Spinal cord (tissue), 10 donors: ENCODE measurements around the gene BCKDK. TPM values are rescaled to one million over a fixed set of nuclear protein-coding genes. Genes with fewer than 3 reads are reported as not detected.
A peak's percentile ranks its signal among the peaks of the same experiment; 100 is the strongest.

Source experiments
- DNase-seq, 6 donors: peaks; one replicate each; pipeline versions ENCODE4 v3.0.0 to v3.0.0-alpha.2; 2013 to 2015; ENCODE audit warnings: low spot score in 6 of 6, low read depth in 4 of 6
- H3K27ac ChIP-seq: one replicate; pipeline ENCODE4 v1.5.1; 2013; ENCODE audit warnings: low read depth, low read length, control low read depth
- H3K27me3 ChIP-seq: one replicate; pipeline ENCODE4 v1.6.1; 2013; ENCODE audit warnings: low read length; ENCODE audit not compliant: control insufficient read depth, insufficient read depth
- H3K36me3 ChIP-seq: one replicate; pipeline ENCODE4 v1.6.1; 2013; ENCODE audit warnings: low read length; ENCODE audit not compliant: control insufficient read depth, insufficient read depth
- H3K4me1 ChIP-seq: one replicate; pipeline ENCODE4 v1.6.1; 2013; ENCODE audit warnings: low read length; ENCODE audit not compliant: control insufficient read depth, insufficient read depth
- H3K4me3 ChIP-seq: one replicate; pipeline ENCODE4 v1.5.1; 2013; ENCODE audit warnings: low read depth, low read length, control low read depth
- H3K9me3 ChIP-seq: one replicate; pipeline ENCODE4 v1.6.1; 2013; ENCODE audit warnings: low read length; ENCODE audit not compliant: control insufficient read depth, insufficient read depth
- WGBS: methylation state at CpG from one replicate; pipeline ENCODE4 v1.1.5; 2013; ENCODE audit warnings: missing lambda C conversion rate; ENCODE audit not compliant: insufficient coverage; 5-methylcytosine and 5-hydroxymethylcytosine counted together
- polyA plus RNA-seq, 2 donors: library from polyadenylated mRNA; unstranded; fragments of 120-200 nt; gene quantifications; one replicate each; pipeline ENCODE4 v1.2.1, GENCODE V29; 2013; ENCODE audit not compliant: insufficient read length in 2 of 2
- total RNA-seq, 2 donors: library from RNA; depleted of rRNA in 1 of 2; stranded (reverse); fragments of 120-200 nt in 1 of 2; fragments of >200 nt in 1 of 2; gene quantifications; one replicate each; pipeline versions ENCODE4 v1.2.3 to v1.2.4, GENCODE V29; 2013 to 2014
- donor health status: healthy.

The BCKDK gene
- total and polyA plus RNA-seq, 4 donors: 13.5 to 49.7 (median 37.3) TPM

DNA sequence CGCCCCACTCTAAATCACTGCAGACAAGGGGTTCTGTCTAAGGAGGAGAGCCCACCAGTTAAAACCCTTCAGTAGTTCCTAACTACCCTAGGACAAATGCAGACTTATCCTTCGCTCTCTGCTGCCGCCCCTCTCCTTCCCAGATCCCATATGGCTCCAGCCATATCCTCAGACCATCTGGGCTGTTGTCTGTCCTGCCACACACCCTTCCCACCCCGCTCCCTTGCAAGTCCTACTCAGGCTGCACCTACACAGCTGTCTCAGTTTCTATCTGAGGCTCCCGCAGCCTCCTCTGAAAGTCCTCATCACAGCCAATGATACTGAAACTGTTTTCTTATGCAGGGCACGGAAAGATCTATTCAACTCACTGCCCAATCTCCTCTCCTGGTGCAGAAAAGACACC is 720 bp upstream of the BCKDK start:
- no peak overlapping the region for H3K27ac ChIP-seq
- peaks cover 25% of the 10 kb centered on the region for H3K4me1 ChIP-seq
- no peak overlapping the region for H3K4me3 ChIP-seq
- H3K9me3 ChIP-seq: no peaks in the 10 kb centered on the region
- peaks cover 35% of the 10 kb centered on the region for H3K36me3 ChIP-seq
- no peak for DNase-seq
- WGBS: 73% methylated on average over 5 of the region's 6 CpGs
- H3K27me3 ChIP-seq: no peaks in the 10 kb centered on the region

DNA sequence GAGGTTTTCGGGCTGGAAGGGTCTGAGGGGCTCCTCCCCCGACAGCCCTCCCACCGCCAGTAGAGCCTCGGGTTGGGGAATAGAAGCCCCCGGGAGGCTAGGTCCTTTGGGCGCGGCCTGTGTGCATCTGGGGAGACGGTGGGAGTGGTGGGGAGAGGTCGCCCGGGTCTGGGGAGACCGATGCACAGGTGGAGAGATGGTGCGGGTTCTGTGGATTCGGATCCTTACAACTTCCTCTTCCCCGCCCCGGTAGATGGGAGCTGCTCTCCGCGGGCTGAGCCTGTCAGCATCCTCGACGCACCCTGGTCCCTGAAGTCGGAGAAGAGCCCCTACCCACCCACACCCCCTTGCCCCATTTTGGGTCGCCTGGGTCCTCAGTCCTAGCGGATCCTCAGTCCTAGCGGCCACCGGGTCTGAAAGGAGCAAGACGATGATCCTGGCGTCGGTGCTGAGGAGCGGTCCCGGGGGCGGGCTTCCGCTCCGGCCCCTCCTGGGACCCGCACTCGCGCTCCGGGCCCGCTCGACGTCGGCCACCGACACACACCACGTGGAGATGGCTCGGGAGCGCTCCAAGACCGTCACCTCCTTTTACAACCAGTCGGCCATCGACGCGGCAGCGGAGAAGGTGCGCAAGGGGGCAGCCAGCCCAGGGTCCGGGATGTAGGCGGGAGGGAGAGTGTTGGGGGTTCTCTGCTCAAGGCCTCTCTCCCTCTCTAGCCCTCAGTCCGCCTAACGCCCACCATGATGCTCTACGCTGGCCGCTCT is 790 bp downstream of the BCKDK start:
- H3K4me1 ChIP-seq: peaks cover 25% of the 10 kb centered on the region
- peaks cover 47% of the 10 kb centered on the region for H3K36me3 ChIP-seq
- no peaks in the 10 kb centered on the region for H3K9me3 ChIP-seq
- peak in 1 of 6 donors; percentile 6 for DNase-seq
- no peaks in the 10 kb centered on the region for H3K27me3 ChIP-seq
- WGBS: 29% methylated on average over 38 of the region's 57 CpGs
- H3K27ac ChIP-seq: no peak overlapping the region
- H3K4me3 ChIP-seq: peak overlapping the region; percentile 66

DNA sequence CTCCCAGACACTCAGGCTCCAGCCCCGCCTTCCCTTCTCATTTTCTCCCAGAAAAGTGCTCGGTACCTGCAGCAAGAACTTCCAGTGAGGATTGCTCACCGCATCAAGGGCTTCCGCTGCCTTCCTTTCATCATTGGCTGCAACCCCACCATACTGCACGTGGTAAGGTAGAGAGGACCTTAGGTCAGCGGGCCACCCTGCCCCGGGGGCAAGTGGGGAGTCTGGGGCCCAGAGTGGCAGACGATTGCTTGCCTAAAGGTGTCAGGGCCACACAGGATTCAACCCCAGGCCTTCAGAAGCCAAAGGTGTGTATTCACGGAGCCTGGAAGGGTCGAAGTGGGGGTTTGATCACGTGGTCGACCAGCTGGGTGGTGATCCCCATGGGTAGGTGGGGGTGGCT is 1.4 kb downstream of the BCKDK start:
- peaks cover 47% of the 10 kb centered on the region for H3K36me3 ChIP-seq
- H3K4me1 ChIP-seq: peaks cover 25% of the 10 kb centered on the region
- WGBS: 94% methylated on average over 7 of the region's 12 CpGs
- DNase-seq: no peak
- H3K27me3 ChIP-seq: no peaks in the 10 kb centered on the region
- H3K27ac ChIP-seq: no peak overlapping the region
- H3K4me3 ChIP-seq: no peak overlapping the region
- no peaks in the 10 kb centered on the region for H3K9me3 ChIP-seq

DNA sequence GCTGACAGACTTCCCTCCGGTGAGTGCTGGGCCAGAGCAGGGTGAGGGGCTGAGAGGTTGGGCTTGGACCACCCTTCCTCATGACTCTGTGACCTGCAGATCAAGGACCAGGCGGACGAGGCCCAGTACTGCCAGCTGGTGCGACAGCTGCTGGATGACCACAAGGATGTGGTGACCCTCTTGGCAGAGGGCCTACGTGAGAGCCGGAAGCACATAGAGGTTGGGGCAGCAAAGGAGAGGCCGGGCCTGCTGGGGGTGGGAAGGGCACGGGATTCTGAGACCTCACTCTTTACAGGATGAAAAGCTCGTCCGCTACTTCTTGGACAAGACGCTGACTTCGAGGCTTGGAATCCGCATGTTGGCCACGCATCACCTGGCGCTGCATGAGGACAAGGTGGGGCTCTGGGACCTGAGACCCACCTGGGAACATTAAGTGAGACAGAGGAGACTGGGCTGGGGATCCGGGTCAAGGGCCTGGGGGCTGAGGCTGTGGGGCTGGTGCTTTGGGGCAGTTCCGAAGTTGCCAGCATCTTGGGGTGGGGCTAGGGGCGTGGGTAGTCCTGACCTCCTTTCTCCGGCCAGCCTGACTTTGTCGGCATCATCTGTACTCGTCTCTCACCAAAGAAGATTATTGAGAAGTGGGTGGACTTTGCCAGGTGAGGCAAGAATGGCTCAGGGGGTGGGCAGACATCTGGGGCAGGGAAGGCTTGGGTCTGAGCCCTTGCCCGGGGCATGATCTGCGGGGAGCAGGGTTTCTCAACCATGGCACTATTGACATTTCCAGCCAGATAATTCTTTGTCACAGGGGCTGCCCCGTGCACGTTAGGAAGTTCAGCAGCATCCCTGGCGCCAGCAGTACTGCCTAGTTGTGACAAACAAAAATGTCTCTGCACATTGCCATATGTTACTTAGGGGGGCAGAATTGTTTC is 2.2 kb downstream of the BCKDK start:
- H3K27ac ChIP-seq: no peak overlapping the region

DNA sequence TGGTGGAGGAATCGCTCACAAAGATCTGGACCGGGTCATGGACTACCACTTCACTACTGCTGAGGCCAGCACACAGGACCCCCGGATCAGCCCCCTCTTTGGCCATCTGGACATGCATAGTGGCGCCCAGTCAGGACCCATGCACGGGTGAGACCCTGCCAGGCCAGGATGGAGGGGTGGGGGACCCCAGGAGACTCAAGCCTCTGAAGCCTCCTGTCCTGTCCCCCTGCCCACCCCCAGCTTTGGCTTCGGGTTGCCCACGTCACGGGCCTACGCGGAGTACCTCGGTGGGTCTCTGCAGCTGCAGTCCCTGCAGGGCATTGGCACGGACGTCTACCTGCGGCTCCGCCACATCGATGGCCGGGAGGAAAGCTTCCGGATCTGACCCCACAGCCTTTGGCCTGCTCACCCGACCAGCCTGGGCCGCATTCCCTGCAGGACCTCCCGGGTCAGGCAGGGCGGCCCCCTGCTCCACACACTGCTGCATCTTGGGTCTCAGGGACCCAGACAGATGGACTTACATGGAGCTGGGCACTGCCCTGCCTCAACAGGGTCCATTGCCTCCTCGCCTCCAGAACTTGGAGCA is 3.8 kb downstream of the BCKDK start:
- Histone ChIP-seq H3K36me3 (peaks cover 47% of the 10 kb centered on the region), H3K4me1 (peaks cover 26% of the 10 kb centered on the region), H3K27me3 (no peaks in the 10 kb centered on the region), H3K9me3 (no peaks in the 10 kb centered on the region), H3K27ac (no peak overlapping the region), H3K4me3 (no peak overlapping the region)
- DNase-seq: no peak
- WGBS: 94% methylated on average over 19 of the region's 23 CpGs

More for the DNA sequence above, 2.2 kb downstream of the BCKDK start:
- Histone ChIP-seq H3K4me3 (no peak overlapping the region), H3K27me3 (no peaks in the 10 kb centered on the region), H3K36me3 (peaks cover 47% of the 10 kb centered on the region), H3K9me3 (no peaks in the 10 kb centered on the region), H3K4me1 (peaks cover 25% of the 10 kb centered on the region)
- 92% methylated on average over 24 of the region's 26 CpGs for WGBS
- DNase-seq: no peak

DNA sequence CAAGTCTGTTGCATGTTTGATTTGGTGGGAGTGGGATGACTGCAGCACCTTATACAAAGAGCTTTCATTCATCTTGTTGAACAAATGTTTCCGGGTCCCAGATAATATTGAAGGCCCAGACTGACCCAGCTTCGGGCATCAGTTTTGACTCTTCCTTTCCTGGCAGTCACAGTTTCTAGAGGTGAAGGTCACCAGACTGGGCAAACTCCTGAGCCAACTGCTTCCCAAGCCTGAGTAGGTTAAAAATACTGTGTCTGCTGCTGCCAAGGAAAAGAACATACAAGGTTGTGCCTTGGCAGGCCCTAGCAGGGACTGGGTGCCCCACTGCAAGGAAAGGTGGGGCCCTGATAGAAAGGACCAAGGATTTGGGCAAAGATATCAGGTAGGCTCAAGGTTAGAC is 4.5 kb downstream of the BCKDK start:
- H3K4me1 ChIP-seq: peaks cover 27% of the 10 kb centered on the region
- WGBS: 82% methylated on average over 2 of the region's 2 CpGs
- H3K27me3 ChIP-seq: no peaks in the 10 kb centered on the region
- peaks cover 47% of the 10 kb centered on the region for H3K36me3 ChIP-seq
- no peak overlapping the region for H3K27ac ChIP-seq
- DNase-seq: no peak
- H3K4me3 ChIP-seq: no peak overlapping the region
- no peaks in the 10 kb centered on the region for H3K9me3 ChIP-seq

DNA sequence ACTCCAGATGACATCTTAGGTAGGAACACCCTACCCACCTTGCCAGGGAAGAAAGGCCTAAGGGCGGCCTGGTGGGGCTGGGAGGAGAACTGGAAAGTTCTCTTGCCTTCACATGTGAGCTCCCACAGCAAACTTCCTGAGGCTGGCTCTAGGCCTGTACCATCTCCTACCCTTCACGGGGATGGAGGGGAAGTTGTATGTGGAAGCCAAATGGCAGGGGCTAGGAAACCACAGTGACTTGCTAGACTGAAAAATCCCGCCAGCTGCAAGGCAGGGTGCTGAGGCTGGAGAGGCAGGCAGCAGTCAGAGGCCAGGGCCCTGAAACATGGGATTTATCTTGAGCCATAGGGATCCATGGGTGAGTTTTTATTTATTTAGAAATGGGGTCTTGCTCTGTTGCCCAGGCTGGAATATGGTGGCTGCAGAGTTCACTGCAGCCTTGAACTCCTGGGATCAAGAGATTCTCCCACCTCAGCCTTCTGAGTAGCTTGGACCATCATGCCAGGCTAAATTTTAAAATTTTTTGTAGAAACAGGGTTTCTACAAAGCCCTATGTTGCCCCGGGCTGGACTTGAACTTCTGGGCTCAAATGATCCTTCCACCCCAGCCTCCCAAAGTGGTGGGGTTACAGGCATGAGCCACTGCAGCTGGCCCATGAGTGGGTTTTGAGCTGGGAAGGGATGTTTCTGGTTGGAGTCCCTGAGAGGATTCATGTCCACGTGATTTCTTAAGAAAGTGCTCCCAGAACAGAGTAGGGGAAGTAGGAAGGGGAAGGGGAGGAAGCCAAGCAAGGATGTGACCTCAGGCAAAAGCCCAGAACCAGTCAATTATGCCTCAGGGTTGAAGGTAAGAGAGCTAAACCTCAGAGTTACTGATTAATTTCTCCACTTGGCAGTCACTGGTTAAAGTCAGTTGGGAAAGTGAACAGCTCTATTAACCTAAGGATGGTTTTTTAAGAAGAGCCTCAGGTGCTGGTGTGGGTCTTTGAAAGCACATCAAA is 5.2 kb downstream of the BCKDK start:
- H3K27me3 ChIP-seq: no peaks in the 10 kb centered on the region
- no peak overlapping the region for H3K4me3 ChIP-seq
- no peak overlapping the region for H3K27ac ChIP-seq
- DNase-seq: no peak
- peaks cover 30% of the 10 kb centered on the region for H3K4me1 ChIP-seq
- H3K9me3 ChIP-seq: no peaks in the 10 kb centered on the region
- WGBS: 81% methylated on average over 3 of the region's 5 CpGs
- peaks cover 47% of the 10 kb centered on the region for H3K36me3 ChIP-seq

DNA sequence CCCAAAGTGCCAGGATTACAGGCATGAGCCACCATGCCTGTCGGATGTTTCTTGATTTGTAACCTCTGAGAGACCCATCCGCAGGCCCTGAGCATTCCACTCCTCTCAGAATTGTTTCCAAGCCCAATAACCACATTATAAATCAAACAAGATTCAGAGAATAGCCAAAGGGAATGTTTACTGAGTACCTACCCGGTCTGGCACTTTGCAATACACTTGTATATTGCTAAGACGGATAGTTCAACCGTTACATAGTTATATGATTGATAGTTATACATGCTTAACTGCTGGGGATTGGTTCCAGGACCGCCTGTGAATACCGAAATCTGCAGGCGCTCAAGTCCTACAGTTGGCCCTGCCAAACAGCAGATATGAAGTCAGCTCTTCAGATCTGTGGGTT is 6.3 kb downstream of the BCKDK start:
- Histone ChIP-seq H3K27ac (no peak overlapping the region), H3K4me1 (peaks cover 27% of the 10 kb centered on the region), H3K9me3 (no peaks in the 10 kb centered on the region), H3K36me3 (peaks cover 47% of the 10 kb centered on the region), H3K4me3 (no peak overlapping the region), H3K27me3 (no peaks in the 10 kb centered on the region)
- WGBS: 100% methylated on average over 4 of the region's 8 CpGs
- no peak for DNase-seq
